Measurements from ENCODE around the gene SLCO3A1.

- TF ChIP-seq POLR2A (IDR thresholded peaks at IDR 0.05) (no peak), CTCF (IDR thresholded peaks at IDR 0.05) (no peak)
Measured at GRCh38 chr15:92023965-92024364, 170.5 kb downstream of the SLCO3A1 start.
